ENCODE measurements around the gene ADARB1. TPM values are rescaled to one million over a fixed set of nuclear protein-coding genes. Genes with fewer than 3 reads are reported as not detected.
A peak's percentile ranks its signal among the peaks of the same experiment; 100 is the strongest.

The ADARB1 gene
- total and polyA plus RNA-seq, 2 of the 8 experiments (the other 6 are each of a cell fraction or from before 2014, with no cell fraction given) = 4.7 to 14.9 TPM

GRCh38 chr21:45236481-45236880 lies 162.1 kb downstream of the ADARB1 start (continued):
- TF ChIP-seq MAFK (IDR thresholded peaks at IDR 0.05; ENCODE audit: low read depth, low read length) = no peak
- TF ChIP-seq GABPA (IDR thresholded peaks at IDR 0.05; ENCODE audit: borderline replicate concordance, insufficient read depth, low read length) = no peak
- TF ChIP-seq POU5F1 (IDR thresholded peaks at IDR 0.05; ENCODE audit: low read depth, low read length) = no peak
- no peak for TF ChIP-seq NANOG (IDR thresholded peaks at IDR 0.05; ENCODE audit: insufficient read depth, low read depth, low read length, poor library complexity, severe bottlenecking)
- TF ChIP-seq RAD21 (IDR thresholded peaks at IDR 0.05 in 1 of 2, conservative IDR thresholded peaks at IDR 0.05 in 1 of 2; ENCODE audit: low read depth in 2 of 2, low read length in 2 of 2) = peak in 1 of 2 experiments; percentile 31; a peak in 1 of 4 replicates

Measured in H1 (cell line).